Measurements from ENCODE around the gene SULF2.

- TF ChIP-seq ZNF883 (CRISPR knock-in tag; IDR thresholded peaks at IDR 0.05; ENCODE audit: not compliant biosample characterization) (no peak), NCOA1 (CRISPR knock-in tag; IDR thresholded peaks at IDR 0.05) (no peak), IKZF1 (IDR thresholded peaks at IDR 0.05) (no peak), TBL1XR1 (IDR thresholded peaks at IDR 0.05; ENCODE audit: borderline replicate concordance, low read length, partially characterized antibody) (no peak)
Measured at GRCh38 chr20:47774131-47774777, 11.0 kb downstream of the SULF2 start.

Data from HepG2 (cell line).